GM13977 (cell line): ENCODE measurements around the gene SEMA4D.

Source experiments
- DNase-seq: peaks from one replicate; pipeline ENCODE4 v3.0.0; 2012; ENCODE audit warnings: low spot score
- CTCF ChIP-seq: IDR thresholded peaks from 2 replicates; pipeline ENCODE4 v1.5.1; 2012; ENCODE audit warnings: mild to moderate bottlenecking, control low read depth; ENCODE audit not compliant: insufficient read depth; ENCODE audit errors: extremely low read depth, missing control alignments
- in situ Hi-C: fragments of 300-500 bp; cut with MboI; formaldehyde crosslinking; loops from one replicate; pipeline ENCODE4 v1.12.0; 2022; ENCODE audit warnings: low sequenced_read_pairs, low pct_unique_long_range_greater_than_20kb, mixed read lengths, inconsistent platforms; ENCODE audit not compliant: unreplicated experiment

The SEMA4D gene

GRCh38 chr9:89442501-89442978, 55.4 kb downstream of the SEMA4D start:
- peak; percentile 66 for DNase-seq
- in situ Hi-C loops = loop anchor here (10.0 kb wide), 1 partner anchor 102 kb away; no protein-coding TSS in a partner anchor
- TF ChIP-seq CTCF = no peak

DNA sequence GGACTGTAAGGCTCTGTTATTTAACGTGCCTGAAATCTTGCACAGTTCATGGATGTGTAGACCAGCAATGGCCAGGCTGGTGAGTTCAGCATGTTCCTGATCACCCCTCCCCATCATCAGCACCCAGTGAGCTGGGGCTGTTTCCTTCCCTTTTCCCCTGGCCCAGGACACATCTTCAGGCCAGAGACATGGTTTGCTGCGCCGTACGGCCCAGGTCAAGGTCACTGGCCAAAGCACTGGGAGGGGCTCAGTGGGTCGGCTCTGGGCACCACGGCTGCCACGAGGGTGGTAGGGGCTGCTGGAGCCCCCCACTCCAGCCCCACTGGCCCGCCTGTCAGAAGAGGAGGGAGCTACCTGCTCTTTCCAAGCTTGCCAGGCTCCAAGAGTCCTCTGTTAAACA, 55.9 kb downstream of the SEMA4D start:
- in situ Hi-C loops = loop anchor here (10.0 kb wide), 1 partner anchor 103 kb away; no protein-coding TSS in a partner anchor
- DNase-seq = no peak

GRCh38 chr9:89441655-89441970, 56.3 kb downstream of the SEMA4D start:
- in situ Hi-C loops = loop anchor here (10.0 kb wide), 1 partner anchor 103 kb away; no protein-coding TSS in a partner anchor
- no peak for DNase-seq
- TF ChIP-seq CTCF = no peak

More for the DNA sequence above, 55.9 kb downstream of the SEMA4D start:
- no peak for TF ChIP-seq CTCF

DNA sequence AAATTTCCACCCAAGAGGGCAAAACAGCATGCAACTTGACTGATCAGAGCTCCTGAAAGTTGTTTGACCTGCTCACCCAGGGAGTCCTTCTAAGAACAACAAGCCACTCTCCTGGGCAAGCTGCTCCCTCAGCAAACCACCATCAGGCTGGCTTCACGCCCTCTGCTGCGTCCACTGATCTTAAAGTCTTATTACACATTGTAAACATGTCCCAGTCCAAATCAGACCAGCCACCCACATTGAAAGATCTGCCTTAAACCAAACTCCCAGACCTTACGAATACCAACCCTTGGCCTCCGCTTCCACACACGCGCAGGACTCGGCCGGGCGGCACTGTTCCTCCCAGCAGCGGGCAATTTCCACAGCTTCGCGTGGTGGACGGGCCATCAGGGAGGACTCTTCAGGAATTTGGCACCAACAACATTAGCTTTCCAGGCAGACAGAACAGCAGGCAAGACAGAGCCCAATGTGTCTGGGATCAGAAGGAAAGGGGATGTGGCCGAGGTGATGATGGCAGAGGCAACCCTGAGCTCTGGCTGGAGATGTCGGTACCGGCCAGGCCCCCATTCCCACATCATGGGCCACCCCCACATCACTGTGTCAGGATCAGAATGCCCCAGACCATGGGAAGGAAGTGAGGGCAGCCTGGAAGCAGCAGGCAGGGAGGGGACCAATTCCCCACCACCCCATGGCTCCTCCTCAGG, 56.8 kb downstream of the SEMA4D start:
- DNase-seq = no peak
- TF ChIP-seq CTCF = no peak
- in situ Hi-C loops = loop anchor here (10.0 kb wide), 1 partner anchor 104 kb away; no protein-coding TSS in a partner anchor

- in situ Hi-C loops = loop anchor here (10.0 kb wide), 1 partner anchor 104 kb away; no protein-coding TSS in a partner anchor
- DNase-seq = no peak
- no peak for TF ChIP-seq CTCF
Measured at GRCh38 chr9:89440548-89440947, 57.4 kb downstream of the SEMA4D start.

GRCh38 chr9:89440046-89440445, 57.9 kb downstream of the SEMA4D start:
- TF ChIP-seq CTCF = no peak
- no peak for DNase-seq
- in situ Hi-C loops = loop anchor here (10.0 kb wide), 1 partner anchor 105 kb away; no protein-coding TSS in a partner anchor
